GM18867 (cell line): ENCODE data around the gene NKX6-2.
"Not testable (repeated sequence)": the region's sequence is repeated elsewhere in the genome, so short reads cannot be mapped to it uniquely, and the experiment has no call there.

ENCODE experiments used
- ATAC-seq: cut with Tn5 transposase; IDR thresholded peaks from one replicate; pipeline ENCODE4 v1.9.1; 2021; ENCODE audit warnings: mild to moderate bottlenecking, moderate library complexity; ENCODE audit not compliant: unreplicated experiment

Gene NKX6-2

DNA sequence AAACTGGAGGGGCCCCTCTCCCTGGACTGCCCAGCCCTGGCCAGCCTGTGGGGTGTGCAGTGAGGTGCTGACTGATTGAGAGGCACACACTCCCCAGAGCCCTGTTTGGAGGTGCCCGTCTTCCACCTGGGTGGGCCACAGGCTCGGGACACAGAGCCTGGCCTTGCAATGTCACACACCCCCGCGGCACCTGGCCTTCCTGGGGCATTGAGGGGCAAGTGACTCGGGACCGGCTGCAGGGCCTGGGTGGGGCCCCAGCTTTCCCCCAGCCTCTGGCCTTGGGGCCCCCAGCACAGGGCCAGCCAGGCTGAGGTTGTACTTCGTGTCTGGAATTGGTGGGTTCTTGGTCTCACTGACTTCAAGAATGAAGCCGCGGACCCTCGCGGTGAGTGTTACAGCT lies 13.9 kb upstream of the NKX6-2 start:
- no peak for ATAC-seq

DNA sequence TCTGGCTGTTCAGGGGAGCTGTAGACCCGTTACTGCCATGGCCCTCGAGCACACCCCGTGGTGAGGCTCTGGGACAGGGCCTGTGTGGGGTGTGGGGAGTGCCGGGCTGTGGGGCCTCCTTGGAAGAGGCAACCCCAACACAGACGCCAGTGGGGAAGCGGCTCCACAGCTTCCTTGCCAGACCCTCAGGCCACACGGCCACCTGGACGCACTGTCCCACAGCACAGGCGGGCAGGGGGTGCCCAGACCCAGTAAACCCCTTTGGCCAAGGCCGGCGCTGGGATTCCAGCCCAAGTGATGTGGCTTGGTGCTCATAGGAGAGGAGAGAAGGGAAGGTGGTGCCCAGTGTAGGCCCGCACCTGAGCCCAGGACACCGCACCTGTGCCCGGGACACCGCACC lies 12.9 kb upstream of the NKX6-2 start:
- ATAC-seq = no peak

DNA sequence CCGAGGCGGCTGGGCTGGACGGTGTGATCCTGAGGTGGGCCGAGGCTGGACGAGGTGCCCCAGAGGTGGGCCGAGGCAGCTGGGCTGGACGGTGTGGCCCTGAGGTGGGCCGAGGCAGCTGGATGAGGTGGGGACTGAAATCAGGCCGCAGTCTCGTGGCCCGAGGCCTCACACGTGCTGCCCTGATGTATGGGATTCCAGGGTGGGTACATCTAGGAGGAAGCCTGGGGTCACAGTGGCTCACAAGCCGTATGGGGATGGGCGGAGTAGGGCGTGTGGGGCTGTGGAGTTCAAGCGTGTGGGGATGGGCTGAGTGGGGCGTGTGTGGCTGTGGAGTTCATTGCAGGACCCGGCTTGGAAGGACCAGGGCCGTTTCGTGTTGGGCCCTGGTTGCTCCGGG lies 12.5 kb upstream of the NKX6-2 start:
- ATAC-seq = no peak

DNA sequence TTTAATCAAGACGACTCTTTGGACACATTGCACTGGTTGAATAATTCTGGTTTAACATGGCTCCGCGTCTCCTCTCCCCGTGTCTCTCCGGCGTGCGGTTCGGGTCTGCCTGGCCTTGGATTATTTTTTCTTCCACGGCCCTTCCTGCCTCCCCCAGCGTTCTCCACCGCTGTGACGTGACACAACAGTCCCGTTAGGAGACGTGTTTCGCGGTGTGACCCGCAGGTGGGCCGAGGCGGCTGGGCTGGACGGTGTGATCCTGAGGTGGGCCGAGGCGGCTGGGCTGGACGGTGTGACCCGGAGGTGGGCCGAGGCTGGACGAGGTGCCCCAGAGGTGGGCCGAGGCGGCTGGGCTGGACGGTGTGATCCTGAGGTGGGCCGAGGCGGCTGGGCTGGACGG lies 12.0 kb upstream of the NKX6-2 start:
- not testable (repeated sequence) for ATAC-seq

DNA sequence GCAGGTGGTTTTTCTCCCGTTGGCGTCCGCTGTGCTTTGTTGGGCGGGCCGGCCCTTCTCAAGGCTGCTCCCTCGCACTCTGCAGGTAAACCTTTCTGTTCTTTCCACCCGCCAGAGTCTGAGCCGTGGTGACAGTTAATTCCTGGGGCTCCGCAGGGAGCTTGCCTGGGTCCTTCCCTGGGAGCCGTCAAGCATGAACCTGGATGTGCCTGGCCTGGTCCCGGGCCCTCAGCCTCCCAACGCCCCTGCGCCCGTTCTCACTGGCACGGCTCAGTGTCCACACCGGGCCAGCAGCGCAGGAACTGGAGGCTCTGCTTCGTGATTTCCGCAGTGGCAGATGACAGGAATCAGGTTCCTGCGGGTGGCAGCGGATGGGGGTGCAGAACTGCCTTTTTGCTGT lies 10.9 kb upstream of the NKX6-2 start:
- no peak for ATAC-seq

DNA sequence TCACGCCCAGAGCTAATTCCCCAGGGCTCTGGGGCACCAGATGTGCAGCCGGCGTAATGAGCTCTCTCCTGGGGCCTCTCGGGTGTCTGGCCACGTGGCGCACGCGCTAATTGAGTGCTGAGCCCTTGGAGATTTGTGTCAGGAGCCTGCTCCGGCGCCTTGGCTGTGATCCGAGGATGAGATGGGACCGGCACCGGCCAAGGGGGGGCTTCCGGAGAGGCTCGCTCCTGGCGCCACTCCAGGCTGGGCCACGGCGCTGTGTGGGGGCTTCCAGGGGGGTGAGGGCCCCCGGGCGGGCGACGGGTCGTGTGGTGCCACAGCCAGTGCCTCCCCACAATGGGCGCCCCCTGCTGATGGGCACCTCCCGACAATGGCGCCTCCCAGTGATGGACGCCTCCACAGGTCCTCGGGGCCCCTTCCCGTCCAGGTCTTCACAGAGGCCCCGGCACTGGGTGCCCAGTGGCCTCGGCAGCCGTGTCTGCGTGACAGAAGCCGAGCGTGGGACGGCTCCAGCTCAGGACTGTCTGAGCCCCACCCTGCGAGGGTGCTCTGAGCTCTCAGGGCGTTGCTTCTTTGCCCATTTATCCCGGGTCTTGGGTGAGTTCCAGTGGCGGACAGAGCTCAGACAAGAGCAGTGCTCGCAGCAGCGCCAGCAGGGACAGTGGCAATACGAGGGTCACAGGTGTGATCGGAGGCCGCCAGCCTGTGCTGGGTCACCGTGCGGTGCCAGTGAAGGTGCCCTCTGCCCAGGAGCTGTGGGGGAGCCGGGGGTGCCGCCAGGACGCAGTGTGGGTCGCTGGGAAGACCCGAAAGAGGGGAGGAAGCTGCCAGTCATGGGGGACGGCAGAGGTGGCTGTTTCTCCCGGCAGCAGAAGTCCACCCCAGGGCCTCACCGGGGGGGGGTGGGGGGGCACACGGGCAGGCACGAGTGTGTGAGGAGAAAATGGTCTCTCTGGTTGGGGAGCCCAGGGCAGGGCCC lies 8.2 kb upstream of the NKX6-2 start:
- no peak for ATAC-seq

DNA sequence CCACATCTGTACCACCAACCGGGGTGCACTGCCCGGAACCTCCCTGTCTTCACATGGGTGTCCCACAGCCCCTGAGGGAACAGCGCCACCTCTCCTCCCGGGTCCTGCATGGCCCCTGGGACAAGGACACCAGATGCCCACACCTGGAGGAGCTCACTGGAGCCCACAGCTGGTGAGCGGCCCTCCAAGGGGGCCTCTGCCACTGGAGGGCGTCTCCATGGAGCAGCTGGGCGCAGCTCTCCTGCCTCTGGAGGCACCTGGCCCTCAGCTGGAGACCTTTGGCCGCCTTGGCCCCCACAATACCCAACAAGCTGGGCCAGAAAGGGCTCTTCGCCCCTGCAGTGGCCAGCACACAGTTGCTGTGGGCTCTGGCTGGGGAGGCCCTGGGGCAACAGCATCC lies 7.3 kb upstream of the NKX6-2 start:
- no peak for ATAC-seq

DNA sequence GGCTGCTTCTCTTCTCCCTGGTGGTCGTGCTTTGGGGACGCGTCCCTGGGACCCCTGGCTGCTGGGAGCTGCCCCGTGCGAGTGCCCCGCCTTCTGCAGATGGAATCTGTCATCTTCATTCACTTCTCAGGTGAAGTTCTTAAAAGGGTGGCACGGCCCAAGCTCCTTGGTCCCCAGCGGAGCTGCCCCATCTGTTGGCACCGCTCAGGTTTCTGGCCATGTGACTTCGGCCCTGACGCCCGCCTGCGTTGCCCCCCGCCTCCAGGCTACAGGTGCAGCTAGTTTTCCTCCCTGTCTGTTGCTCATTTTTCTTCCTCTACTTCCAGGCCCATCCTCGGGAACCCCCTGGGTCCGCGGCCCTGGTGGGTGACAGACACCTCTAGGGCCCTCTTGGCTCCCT lies 6.8 kb upstream of the NKX6-2 start:
- ATAC-seq = no peak

DNA sequence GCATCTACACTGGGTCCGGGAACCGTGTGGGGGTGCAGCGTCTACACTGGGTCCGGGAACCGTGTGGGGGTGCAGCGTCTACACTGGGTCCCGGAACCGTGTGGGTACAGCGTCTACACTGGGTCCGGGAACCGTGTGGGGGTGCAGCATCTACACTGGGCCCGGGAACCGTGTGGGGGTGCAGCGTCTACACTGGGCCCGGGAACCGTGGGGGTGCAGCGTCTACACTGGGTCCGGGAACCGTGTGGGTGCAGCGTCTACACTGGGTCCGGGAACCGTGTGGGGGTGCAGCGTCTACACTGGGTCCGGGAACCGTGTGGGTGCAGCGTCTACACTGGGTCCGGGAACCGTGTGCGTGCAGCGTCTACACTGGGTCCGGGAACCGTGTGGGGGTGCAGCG lies 6.2 kb upstream of the NKX6-2 start:
- not testable (repeated sequence) for ATAC-seq

DNA sequence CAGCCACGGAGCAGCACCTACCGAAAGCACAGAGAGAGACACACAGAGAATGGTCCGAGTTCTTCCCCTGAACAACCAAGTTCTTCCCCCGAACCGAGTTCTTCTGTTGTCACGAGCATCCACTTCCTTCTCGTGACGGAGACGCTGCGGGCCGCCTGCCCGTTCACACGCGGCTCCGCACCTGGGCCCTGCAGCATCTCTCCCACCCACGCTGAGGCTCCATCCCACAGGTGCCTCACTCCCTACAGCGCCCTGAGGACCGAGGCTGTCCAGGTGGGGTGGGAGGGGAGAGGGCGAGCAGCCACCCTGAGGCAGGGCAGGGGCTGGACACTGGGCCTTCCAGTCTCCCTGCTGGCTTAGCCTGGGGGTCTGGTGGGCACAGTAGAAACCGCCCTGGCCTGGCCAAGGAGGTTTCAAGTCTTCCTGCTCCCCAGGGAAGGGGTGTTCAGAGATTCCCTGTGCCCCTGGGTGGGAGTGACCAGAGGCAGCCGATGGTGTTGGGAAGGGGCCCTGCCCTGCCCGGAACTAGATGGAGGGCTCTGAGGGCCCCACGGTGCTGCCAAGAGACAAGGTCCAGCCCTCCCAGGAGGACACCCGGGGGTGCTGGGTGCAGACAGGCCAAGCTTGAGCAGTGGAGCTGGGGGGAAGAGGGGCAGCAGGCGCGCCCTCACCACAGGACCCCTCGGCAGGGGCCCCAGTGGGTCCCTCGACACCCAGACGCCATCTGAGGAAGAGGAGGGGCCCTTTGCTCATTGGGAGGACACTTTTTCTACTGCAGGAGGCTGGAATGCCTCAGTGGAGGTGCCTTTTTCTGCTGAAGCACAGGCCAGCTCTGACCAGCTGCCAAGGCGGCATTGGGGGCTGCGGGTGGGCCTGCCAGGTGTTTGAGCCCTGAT lies 5.2 kb upstream of the NKX6-2 start:
- ATAC-seq = no peak

DNA sequence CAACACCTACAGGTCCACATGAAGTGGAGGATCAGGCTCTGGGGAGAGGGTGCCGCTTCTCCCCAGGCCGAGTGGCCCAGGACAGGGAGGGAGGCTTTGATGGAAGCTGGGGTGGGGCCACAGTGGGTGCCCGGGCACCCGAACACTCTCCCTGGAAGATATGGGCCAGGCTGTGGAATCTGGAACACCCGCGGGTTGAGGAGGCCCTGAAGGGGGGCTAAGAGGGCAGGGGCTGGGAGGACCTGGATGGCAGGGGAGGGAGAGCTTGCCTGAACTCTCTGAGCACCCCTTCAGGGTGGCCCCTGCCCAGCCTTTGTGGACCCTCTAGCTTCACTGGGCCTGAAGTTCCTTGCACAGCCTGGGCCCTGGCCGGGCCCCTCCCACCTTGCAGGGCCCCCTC lies 4.5 kb upstream of the NKX6-2 start:
- ATAC-seq = no peak

DNA sequence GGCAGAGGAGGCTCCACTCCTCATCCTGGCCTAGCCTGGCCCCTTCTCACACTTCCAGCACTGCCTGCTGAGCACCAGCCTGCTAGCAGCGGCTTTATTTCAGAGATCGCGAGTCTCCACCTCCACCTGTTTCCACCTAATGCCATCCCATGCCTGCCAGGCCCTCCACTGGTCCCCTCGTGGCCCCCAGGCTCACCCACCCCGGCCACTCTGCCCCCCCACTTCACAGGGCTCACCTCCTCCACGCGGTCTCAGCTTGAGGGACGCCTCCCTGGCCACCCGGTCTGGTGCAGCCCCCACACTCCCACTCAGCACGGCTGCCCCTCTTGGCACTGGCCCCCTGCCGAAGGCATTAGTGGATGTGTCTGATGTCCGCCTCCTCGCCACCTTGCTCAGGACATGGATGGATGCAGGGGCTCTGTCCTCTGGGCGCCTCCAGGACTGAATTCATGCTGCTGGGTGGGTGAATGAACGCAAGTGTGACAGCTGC lies 3.8 kb upstream of the NKX6-2 start:
- no peak for ATAC-seq

DNA sequence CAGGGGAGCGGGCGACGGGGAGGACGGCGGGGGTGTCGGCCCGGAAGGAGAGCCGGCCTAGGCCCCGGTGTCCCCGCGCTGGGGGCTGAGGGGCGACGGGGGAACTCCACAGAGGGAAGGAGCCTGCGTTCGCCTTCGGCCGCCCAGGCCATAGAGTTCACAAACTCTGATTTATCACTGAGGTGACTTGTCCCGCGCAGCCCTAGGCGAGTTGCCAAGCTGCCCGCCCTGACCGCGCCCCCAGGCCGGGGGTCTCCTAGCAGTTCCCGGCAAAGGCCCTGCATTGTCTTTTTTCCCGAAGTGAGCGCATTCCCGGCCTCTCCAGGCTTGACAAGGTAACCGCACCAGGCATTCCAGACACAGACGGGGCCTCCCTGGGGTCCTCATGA lies 2.9 kb upstream of the NKX6-2 start:
- ATAC-seq = no peak

DNA sequence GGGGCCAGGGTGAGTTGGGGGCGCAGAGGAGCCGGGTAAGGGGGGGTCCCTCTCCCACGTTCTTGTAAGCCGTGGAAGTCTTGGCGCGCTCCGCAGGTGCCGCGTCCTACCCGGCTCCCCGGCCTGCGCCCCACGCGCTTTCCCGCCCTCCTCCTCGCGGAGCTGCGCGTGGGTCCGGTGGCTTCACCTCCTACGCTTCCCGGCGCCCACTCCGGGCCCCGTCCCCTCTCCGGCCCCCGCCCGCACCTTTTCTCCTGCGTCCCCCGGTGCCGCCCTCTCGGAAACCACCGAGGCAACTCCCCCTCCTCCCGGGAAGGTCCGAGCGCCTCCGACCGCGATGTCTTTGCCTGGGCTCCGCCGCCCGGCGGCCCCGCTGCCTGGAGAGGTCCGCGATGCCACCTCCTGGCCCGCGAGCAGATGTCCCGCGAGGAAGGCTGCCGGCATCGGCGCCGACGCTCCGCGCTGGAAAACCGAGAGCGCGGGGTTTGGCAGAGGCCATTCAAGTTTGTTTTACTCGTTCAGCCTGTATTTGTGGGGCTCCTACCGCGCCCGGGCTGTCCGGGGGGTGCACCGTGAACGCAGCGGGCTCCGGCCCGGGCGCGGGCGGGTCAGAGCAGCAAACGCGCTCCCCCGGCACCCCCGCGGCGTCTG lies 2.4 kb upstream of the NKX6-2 start:
- no peak for ATAC-seq

DNA sequence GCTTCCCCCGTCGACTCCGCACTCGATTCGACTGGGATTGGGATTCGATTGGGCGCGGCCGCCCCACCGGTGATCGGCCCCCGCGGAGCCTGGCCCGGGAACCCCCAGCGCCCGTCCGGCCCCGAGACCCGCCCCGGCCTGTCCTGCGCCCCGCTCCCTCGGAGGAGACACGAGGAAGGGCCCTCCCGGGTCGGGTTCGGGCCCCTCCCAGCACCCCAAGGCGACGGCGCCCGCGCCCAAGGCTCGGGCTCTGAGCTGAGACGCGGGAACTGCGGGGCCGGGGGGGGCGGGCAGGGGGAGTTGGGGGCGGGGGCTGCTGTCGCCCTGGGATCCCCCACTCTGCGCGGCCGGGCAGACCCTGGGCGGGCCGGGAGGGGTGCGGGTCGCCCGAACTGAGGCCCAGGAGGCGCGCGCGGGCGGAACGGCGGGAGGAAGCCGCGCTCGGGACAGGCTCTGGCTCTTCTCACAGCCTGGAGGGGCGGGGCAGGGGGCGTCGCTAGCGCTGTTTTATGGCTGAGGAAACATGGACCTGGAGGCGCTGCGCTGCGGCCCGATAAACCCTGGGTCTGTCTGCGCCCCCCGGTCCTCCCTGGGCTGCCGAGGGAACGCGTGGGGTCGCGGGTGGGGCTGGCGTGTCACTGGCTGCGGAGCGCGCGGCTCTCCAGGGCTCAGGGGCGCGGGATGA lies 1.7 kb upstream of the NKX6-2 start:
- ATAC-seq = no peak

DNA sequence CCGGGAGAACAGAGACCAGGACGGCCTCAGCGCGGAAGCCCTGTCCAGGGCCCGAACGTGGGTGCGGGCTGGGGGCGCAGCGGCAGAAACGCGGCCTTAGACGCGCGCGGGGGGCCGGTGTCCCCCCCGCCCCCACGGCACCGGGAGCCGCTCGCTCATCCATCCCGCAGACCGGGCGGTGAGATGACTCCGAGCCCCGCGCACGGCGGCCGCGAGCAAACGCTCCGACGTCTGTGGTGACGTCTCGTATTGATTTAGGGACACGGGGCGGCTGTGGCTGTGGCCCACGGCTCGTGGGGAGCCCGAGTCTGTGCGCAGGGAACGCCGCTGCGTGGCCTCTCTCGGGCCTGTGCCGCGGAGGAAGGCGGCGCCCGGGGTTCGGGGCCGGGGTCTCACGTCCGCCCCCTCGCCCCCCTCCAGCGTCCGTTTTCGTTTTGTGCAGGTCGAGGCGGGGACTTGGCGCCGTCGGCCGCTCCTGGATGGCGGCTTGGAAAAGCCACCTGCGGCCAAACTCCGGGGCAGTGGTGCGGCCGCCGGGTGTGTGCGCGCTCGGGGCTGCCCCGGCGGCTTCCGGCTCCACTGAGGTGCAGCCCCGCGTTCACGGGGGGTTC lies 1.0 kb upstream of the NKX6-2 start:
- no peak for ATAC-seq

DNA sequence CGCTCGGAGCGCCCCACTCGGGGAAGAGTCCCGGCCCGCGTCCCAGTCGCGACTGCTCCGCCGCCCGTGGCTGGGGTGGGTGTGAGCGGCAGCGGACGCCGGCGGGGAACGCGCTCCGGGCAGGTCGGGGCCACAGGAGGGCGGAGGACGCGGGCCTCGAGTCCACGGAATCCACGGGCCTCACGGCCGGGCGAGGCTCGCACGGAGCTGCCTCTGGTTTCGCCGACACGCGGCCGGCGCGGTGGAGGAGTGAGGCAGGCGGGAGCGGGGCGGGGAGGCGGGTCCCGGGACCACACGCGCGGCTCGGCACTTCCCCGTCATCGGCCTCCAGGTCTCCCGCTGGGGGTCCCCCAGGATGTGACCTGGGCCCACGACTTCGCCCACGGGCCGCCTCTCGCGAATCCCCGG lies 533 bp upstream of the NKX6-2 start:
- ATAC-seq = no peak

DNA sequence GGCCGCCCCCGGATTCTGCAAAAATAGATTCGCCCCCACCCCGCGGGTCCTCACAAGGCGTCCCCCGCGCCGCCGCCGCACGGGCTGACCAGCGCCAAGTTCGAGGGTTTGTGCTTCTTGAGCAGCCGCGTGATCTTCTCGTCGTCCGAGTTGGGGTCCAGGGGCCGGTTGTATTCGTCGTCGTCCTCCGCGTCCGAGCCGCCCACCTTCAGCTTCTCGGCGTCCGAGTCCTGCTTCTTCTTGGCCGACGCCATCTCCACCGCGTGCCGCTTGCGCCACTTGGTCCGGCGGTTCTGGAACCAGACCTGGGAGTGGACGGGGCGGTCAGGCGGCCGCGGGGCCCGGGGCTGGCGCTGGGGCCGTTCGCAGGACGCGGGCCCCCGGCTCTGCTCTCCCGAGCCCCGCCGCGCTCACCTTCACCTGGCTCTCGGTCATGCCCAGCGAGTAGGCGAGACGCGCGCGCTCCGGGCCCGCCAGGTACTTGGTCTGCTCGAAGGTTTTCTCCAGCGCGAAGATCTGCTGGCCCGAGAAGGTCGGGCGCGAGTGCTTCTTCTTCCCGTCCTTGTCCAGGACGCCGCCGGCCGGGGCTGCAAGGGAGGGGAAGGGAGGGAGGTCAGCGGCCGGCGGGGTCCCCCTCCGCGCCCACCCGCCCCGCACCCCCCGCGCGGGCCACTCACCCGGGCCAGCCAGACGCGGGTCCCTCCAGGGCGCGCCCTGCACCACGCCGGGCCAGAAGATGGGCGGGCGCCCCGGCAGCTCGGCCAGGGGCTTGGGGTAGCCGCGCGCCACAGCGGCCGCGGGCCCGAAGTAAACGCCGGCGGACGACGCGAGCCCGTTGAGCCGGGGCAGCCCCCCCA lies 853 bp downstream of the NKX6-2 start:
- ATAC-seq = no peak
